Endothelial cell of umbilical vein (primary cell): ENCODE results near the gene NLE1. TPM values are rescaled to one million over a fixed set of nuclear protein-coding genes. Genes with fewer than 3 reads are reported as not detected.

ENCODE experiments used
- BruUV-seq: library from RNA; stranded (reverse); fragments of 400-500 nt; replicated peaks from 2 replicates; lab custom pipeline; 2021; lab: Mats Ljungman, UMichigan
- CTCF ChIA-PET: fragments of 300-600, 350-600 bp; sonication (Branson Sonifier 250); formaldehyde crosslinking; loops from one replicate; lab custom pipeline; 2021; ENCODE audit warnings: antibody characterized with exemption, inconsistent platforms; lab: Charles Lee
- POLR2A ChIA-PET: fragments of 300-600, 350-600 bp; sonication (Branson Sonifier 250); formaldehyde crosslinking; loops from one replicate; lab custom pipeline; 2021; ENCODE audit warnings: antibody characterized with exemption, inconsistent platforms; lab: Charles Lee
- DNase-seq: peaks from one replicate; pipeline ENCODE4 v3.0.0-alpha.2; 2011; ENCODE audit warnings: low read depth, low spot score
- FAIRE-seq: peaks from 2 replicates; lab custom pipeline; 2011; peaks lifted over from hg19 to GRCh38; lab: Jason Lieb, UNC
- H2AFZ ChIP-seq: 2 replicates; pipeline ENCODE4 v1.6.0; 2012; ENCODE audit warnings: low read depth, low read length, control low read depth, inconsistent platforms
- H3K27ac ChIP-seq: 2 replicates; pipeline ENCODE4 v1.5.1; 2011; ENCODE audit warnings: low read depth, mild to moderate bottlenecking, control low read depth, low read length, moderate library complexity; ENCODE audit not compliant: insufficient read depth
- H3K27me3 ChIP-seq, 2 experiments: 2 replicates each; pipeline versions ENCODE4 v1.6.0 to v1.6.1; 2011; ENCODE audit warnings: low read length in 2 of 2, mixed read lengths in 1 of 2; ENCODE audit not compliant: control insufficient read depth in 2 of 2, insufficient read depth in 2 of 2
- H3K36me3 ChIP-seq, 2 experiments: 2 replicates in 1 of 2; 3 replicates in 1 of 2; pipeline ENCODE4 v1.5.1; 2011; ENCODE audit warnings: low read length in 2 of 2, mild to moderate bottlenecking in 1 of 2, moderate library complexity in 1 of 2; ENCODE audit not compliant: control insufficient read depth in 2 of 2, insufficient read depth in 2 of 2; ENCODE audit errors: extremely low read depth in 1 of 2
- H3K4me1 ChIP-seq: 3 replicates; pipeline ENCODE4 v1.5.1; 2011; ENCODE audit warnings: mild to moderate bottlenecking, low read length; ENCODE audit not compliant: control insufficient read depth, insufficient read depth; ENCODE audit errors: extremely low read depth
- H3K4me2 ChIP-seq: 2 replicates; pipeline ENCODE4 v1.6.1; 2011; ENCODE audit warnings: low read length, control low read depth, mixed read lengths; ENCODE audit not compliant: insufficient read depth
- H3K4me3 ChIP-seq, 3 experiments: fragments of 200-600 bp in 1 of 3; sonication (generic), shearing (Covaris generic) in 1 of 3; replicated peaks in 1 of 3; 2 replicates each; pipeline ENCODE4 v1.5.1; 2011 to 2016; ENCODE audit warnings: control low read depth in 3 of 3, low read length in 3 of 3, mild to moderate bottlenecking in 2 of 3, inconsistent platforms in 1 of 3, low read depth in 1 of 3, moderate library complexity in 1 of 3; ENCODE audit not compliant: insufficient read depth in 1 of 3
- H3K79me2 ChIP-seq: 2 replicates; pipeline ENCODE4 v1.6.0; 2012; ENCODE audit warnings: low read length, inconsistent platforms; ENCODE audit not compliant: control insufficient read depth, insufficient read depth
- H3K9ac ChIP-seq: replicated peaks from 2 replicates; pipeline ENCODE3; 2011; ENCODE audit warnings: low read length, control low read depth; ENCODE audit not compliant: insufficient read depth; ENCODE audit errors: extremely low read depth
- H3K9me1 ChIP-seq: replicated peaks from 3 replicates; pipeline ENCODE4 v1.6.0; 2011; ENCODE audit warnings: mild to moderate bottlenecking, low read length; ENCODE audit not compliant: control insufficient read depth, insufficient read depth; ENCODE audit errors: extremely low read depth
- H3K9me3 ChIP-seq: replicated peaks from 2 replicates; pipeline ENCODE4 v1.5.1; 2012; ENCODE audit warnings: low read length, inconsistent platforms; ENCODE audit not compliant: control insufficient read depth, insufficient read depth
- H4K20me1 ChIP-seq: replicated peaks from 2 replicates; pipeline ENCODE3; 2011; ENCODE audit warnings: mild to moderate bottlenecking, low read length; ENCODE audit not compliant: control insufficient read depth, insufficient read depth; ENCODE audit errors: extremely low read depth
- EZH2 ChIP-seq: IDR thresholded peaks from 2 replicates; pipeline ENCODE4 v1.6.1; 2012; ENCODE audit warnings: borderline replicate concordance, low read depth, mild to moderate bottlenecking, moderate library complexity, low read length, inconsistent platforms; ENCODE audit not compliant: severe bottlenecking
- FOS ChIP-seq: IDR thresholded peaks from 2 replicates; pipeline ENCODE4 v1.6.1; 2011; ENCODE audit warnings: mild to moderate bottlenecking, low read length, moderate library complexity, borderline replicate concordance; ENCODE audit not compliant: insufficient read depth
- GATA2 ChIP-seq: IDR thresholded peaks from 2 replicates; pipeline ENCODE4 v1.7.0; 2011; ENCODE audit warnings: low read depth, mild to moderate bottlenecking, moderate library complexity, mixed read lengths, low read length; ENCODE audit not compliant: insufficient read length, insufficient read depth
- JUN ChIP-seq: IDR thresholded peaks from 2 replicates; pipeline ENCODE4 v1.6.1; 2011; ENCODE audit warnings: borderline replicate concordance, low read depth; ENCODE audit not compliant: insufficient read length, insufficient read depth
- MAX ChIP-seq: IDR thresholded peaks from 2 replicates; pipeline ENCODE4 v1.6.1; 2011; ENCODE audit not compliant: insufficient read depth, insufficient read length
- MYC ChIP-seq: IDR thresholded peaks from one replicate; pipeline ENCODE4 v1.6.1; 2011; ENCODE audit warnings: mild to moderate bottlenecking, low read depth, low read length
- POLR2A ChIP-seq: IDR thresholded peaks from 2 replicates; pipeline ENCODE4 v1.6.1; 2012; ENCODE audit warnings: low read depth, mild to moderate bottlenecking, control low read depth, low read length
- POLR2AphosphoS5 ChIP-seq: IDR thresholded peaks from 2 replicates; pipeline ENCODE4 v1.6.1; 2012; ENCODE audit warnings: low read depth, mild to moderate bottlenecking, control low read depth, low read length, moderate library complexity; ENCODE audit not compliant: insufficient read depth
- dilution Hi-C: fragments of 300-500 bp; cut with MboI; formaldehyde crosslinking; loops from one replicate; pipeline ENCODE4 v1.15.0; 2019; ENCODE audit warnings: low sequenced_read_pairs; ENCODE audit not compliant: extremely low pct_ligation_motif_present
- intact Hi-C: fragments of 100-400 bp; cut with micrococcal nuclease; formaldehyde crosslinking; loops from one replicate; pipeline ENCODE4 v1.10.0; 2022
- polyA plus RNA-seq, 4 experiments: library from polyadenylated mRNA; depleted of rRNA in 3 of 4; stranded (reverse) in 3 of 4; unstranded in 1 of 4; fragments of >200 nt; gene quantifications; 2 replicates each; pipeline versions ENCODE4 v1.2.1 to v1.2.3, GENCODE V29; 2011 to 2012; ENCODE audit warnings: missing spikeins in 1 of 4
- total RNA-seq: library from RNA; stranded (reverse); gene quantifications from 2 replicates; pipeline ENCODE4 v1.2.3, GENCODE V29; 2021
- TF ChIP-seq, protein P1 (sequence below), 2 donors: IDR thresholded peaks; 1 replicate in 1 of 2; 2 replicates in 1 of 2; pipeline ENCODE4 v1.5.1; 2011; ENCODE audit warnings: low read length in 2 of 2, mild to moderate bottlenecking in 2 of 2, moderate library complexity in 2 of 2, control low read depth in 1 of 2, inconsistent platforms in 1 of 2, low read depth in 1 of 2; ENCODE audit not compliant: insufficient read depth in 1 of 2; ENCODE audit errors: extremely low read depth in 1 of 2

The NLE1 gene
- total and polyA plus RNA-seq, 2 donors (not counting 3 experiments of a cell fraction or from before 2014, with no cell fraction given), result 19.1 to 22.8 TPM

DNA sequence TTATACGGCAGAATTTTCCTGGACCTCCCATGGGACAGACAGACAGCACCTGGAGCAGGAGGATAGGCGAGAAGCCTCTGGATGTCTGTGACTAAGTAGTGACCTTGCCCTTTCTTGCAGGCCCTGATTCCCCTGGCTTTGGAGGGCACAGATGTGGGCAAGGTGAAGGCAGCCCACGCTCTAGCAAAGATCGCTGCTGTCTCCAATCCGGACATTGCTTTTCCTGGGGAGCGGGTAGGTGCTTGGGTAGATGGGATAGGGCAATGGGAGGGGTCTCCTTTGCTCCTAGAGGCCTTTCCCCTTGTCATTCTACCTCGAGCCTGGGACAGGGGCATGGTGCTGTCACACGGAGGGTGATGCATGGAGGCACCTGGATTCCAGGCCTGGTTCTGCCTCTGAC lies 34.8 kb upstream of the NLE1 start:
- CTCF ChIA-PET, result no interaction called here
- POLR2A ChIA-PET, result no interaction called here

More for the DNA sequence above, 34.8 kb upstream of the NLE1 start:
- no peaks in the 10 kb centered on the region for H3K79me2 ChIP-seq
- no peak overlapping the region for H3K9ac ChIP-seq
- FAIRE-seq, result no peak
- H3K9me1 ChIP-seq, result no peaks in the 10 kb centered on the region
- intact Hi-C loops, result loop anchor here (10.0 kb wide), 1 partner anchor 258 kb away; the partner anchor contains the start of gene SLFN12
- H2AFZ ChIP-seq, result no peak overlapping the region
- peaks cover 0 to 3% of the 10 kb centered on the region in 2 experiments for H3K27me3 ChIP-seq
- TF ChIP-seq, protein P1, sequence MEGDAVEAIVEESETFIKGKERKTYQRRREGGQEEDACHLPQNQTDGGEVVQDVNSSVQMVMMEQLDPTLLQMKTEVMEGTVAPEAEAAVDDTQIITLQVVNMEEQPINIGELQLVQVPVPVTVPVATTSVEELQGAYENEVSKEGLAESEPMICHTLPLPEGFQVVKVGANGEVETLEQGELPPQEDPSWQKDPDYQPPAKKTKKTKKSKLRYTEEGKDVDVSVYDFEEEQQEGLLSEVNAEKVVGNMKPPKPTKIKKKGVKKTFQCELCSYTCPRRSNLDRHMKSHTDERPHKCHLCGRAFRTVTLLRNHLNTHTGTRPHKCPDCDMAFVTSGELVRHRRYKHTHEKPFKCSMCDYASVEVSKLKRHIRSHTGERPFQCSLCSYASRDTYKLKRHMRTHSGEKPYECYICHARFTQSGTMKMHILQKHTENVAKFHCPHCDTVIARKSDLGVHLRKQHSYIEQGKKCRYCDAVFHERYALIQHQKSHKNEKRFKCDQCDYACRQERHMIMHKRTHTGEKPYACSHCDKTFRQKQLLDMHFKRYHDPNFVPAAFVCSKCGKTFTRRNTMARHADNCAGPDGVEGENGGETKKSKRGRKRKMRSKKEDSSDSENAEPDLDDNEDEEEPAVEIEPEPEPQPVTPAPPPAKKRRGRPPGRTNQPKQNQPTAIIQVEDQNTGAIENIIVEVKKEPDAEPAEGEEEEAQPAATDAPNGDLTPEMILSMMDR (IDR thresholded peaks at IDR 0.05; ENCODE audit: extremely low read depth in 1 of 2, insufficient read depth in 1 of 2, low read depth in 1 of 2, low read length in 2 of 2), result no peak
- TF ChIP-seq FOS, result no peak
- no peak for TF ChIP-seq MAX
- TF ChIP-seq POLR2A, result no peak
- no peak for TF ChIP-seq GATA2
- no peak for TF ChIP-seq EZH2
- no peak for TF ChIP-seq MYC
- TF ChIP-seq JUN, result no peak
- TF ChIP-seq POLR2AphosphoS5, result no peak
- no peak overlapping the region for H3K4me3 ChIP-seq
- no peaks in the 10 kb centered on the region for H3K4me1 ChIP-seq
- H3K36me3 ChIP-seq, result no peaks in the 10 kb centered on the region
- H4K20me1 ChIP-seq, result no peaks in the 10 kb centered on the region
- no peak overlapping the region for H3K27ac ChIP-seq
- no peak overlapping the region for H3K4me2 ChIP-seq
- DNase-seq, result no peak
- H3K9me3 ChIP-seq, result no peaks in the 10 kb centered on the region
- dilution Hi-C loops, result no loop called here
- BruUV-seq, result no TSS peak
